ENCODE data around the gene COMTD1. TPM values are rescaled to one million over a fixed set of nuclear protein-coding genes. Genes with fewer than 3 reads are reported as not detected.

The COMTD1 gene
- polyA plus RNA-seq, 1 donor (not counting 4 experiments of a cell fraction or from before 2014, with no cell fraction given) = 6.2 TPM

- H3K9me1 ChIP-seq (ENCODE audit: control insufficient read depth, extremely low read depth, insufficient read depth, low read length) = no peaks in the 10 kb centered on the region
- FAIRE-seq = no peak
- H3K9me3 ChIP-seq (ENCODE audit: control insufficient read depth, low read depth, low read length) = no peaks in the 10 kb centered on the region
- H3K9ac ChIP-seq (ENCODE audit: control insufficient read depth, extremely low read depth, insufficient read depth, low read length) = peak overlapping the region; percentile 100
- H3K36me3 ChIP-seq (ENCODE audit: control insufficient read depth in 2 of 2, extremely low read depth in 1 of 2, insufficient read depth in 2 of 2, low read length in 2 of 2) = peaks cover 5 to 36% of the 10 kb centered on the region in 2 experiments
- peaks cover 60% of the 10 kb centered on the region for H3K79me2 ChIP-seq (ENCODE audit: control insufficient read depth, insufficient read depth, low read length)
- no peak overlapping the region for H2AFZ ChIP-seq (ENCODE audit: control insufficient read depth, low read length)
- peak overlapping the region; percentile 100 for H3K27ac ChIP-seq (ENCODE audit: control insufficient read depth, insufficient read depth, low read length)
- peaks cover 13% of the 10 kb centered on the region for H4K20me1 ChIP-seq (ENCODE audit: control insufficient read depth, extremely low read depth, insufficient read depth, low read length)
- peak overlapping the region; percentile 93 for H3K4me2 ChIP-seq (ENCODE audit: control insufficient read depth, extremely low read depth, insufficient read depth, low read depth, low read length)
- TF ChIP-seq CTCF (optimal IDR thresholded peaks at IDR 0.05 in 1 of 3, IDR thresholded peaks at IDR 0.05 in 1 of 3, conservative IDR thresholded peaks at IDR 0.05 in 1 of 3; ENCODE audit: extremely low read depth in 1 of 3, insufficient read depth in 2 of 3, low read length in 3 of 3) = no peak
- no peak for TF ChIP-seq EZH2 (IDR thresholded peaks at IDR 0.05; ENCODE audit: low read length)
- no peaks in the 10 kb centered on the region for H3K27me3 ChIP-seq (ENCODE audit: control insufficient read depth, extremely low read depth, insufficient read depth, low read length)
- H3K4me3 ChIP-seq (ENCODE audit: control insufficient read depth in 2 of 3, extremely low read depth in 1 of 3, insufficient read depth in 2 of 3, low read depth in 1 of 3, low read length in 3 of 3) = peak overlapping the region; percentile 83 to 96 (median 92)
- H3K4me1 ChIP-seq (ENCODE audit: control insufficient read depth, extremely low read depth, insufficient read depth, low read length) = peaks cover 67% of the 10 kb centered on the region
- dilution Hi-C loops (cut with MboI; ENCODE audit: extremely low pct_ligation_motif_present, low sequenced_read_pairs) = no loop called here
- no peak for DNase-seq (ENCODE audit: low read depth, low spot score)
Measured at GRCh38 chr10:75212343-75212742, 23.4 kb downstream of the COMTD1 start.

GRCh38 chr10:75211007-75211691, 24.6 kb downstream of the COMTD1 start:
- no peak for TF ChIP-seq EZH2 (IDR thresholded peaks at IDR 0.05; ENCODE audit: low read length)
- Histone ChIP-seq H3K36me3 (ENCODE audit: control insufficient read depth in 2 of 2, extremely low read depth in 1 of 2, insufficient read depth in 2 of 2, low read length in 2 of 2) (peaks cover 4 to 25% of the 10 kb centered on the region in 2 experiments), H4K20me1 (ENCODE audit: control insufficient read depth, extremely low read depth, insufficient read depth, low read length) (peaks cover 6% of the 10 kb centered on the region), H2AFZ (ENCODE audit: control insufficient read depth, low read length) (peak overlapping the region; percentile 19), H3K4me2 (ENCODE audit: control insufficient read depth, extremely low read depth, insufficient read depth, low read depth, low read length) (peak overlapping the region; percentile 93), H3K27ac (ENCODE audit: control insufficient read depth, insufficient read depth, low read length) (peak overlapping the region; percentile 100), H3K79me2 (ENCODE audit: control insufficient read depth, insufficient read depth, low read length) (peaks cover 48% of the 10 kb centered on the region), H3K4me1 (ENCODE audit: control insufficient read depth, extremely low read depth, insufficient read depth, low read length) (peaks cover 68% of the 10 kb centered on the region), H3K27me3 (ENCODE audit: control insufficient read depth, extremely low read depth, insufficient read depth, low read length) (no peaks in the 10 kb centered on the region), H3K9ac (ENCODE audit: control insufficient read depth, extremely low read depth, insufficient read depth, low read length) (peak overlapping the region; percentile 100), H3K9me1 (ENCODE audit: control insufficient read depth, extremely low read depth, insufficient read depth, low read length) (no peaks in the 10 kb centered on the region), H3K9me3 (ENCODE audit: control insufficient read depth, low read depth, low read length) (no peaks in the 10 kb centered on the region), H3K4me3 (ENCODE audit: control insufficient read depth in 2 of 3, extremely low read depth in 1 of 3, insufficient read depth in 2 of 3, low read depth in 1 of 3, low read length in 3 of 3) (peak overlapping the region; percentile 83 to 96 (median 92))
- peak; percentile 61 for FAIRE-seq
- dilution Hi-C loops (cut with MboI; ENCODE audit: extremely low pct_ligation_motif_present, low sequenced_read_pairs) = no loop called here
- no peak for DNase-seq (ENCODE audit: low read depth, low spot score)
